Vagina (tissue), 2 donors: ENCODE results near the gene ALK. TPM values are rescaled to one million over a fixed set of nuclear protein-coding genes. Genes with fewer than 3 reads are reported as not detected.
A peak's percentile ranks its signal among the peaks of the same experiment; 100 is the strongest.

ENCODE experiments used
- DNase-seq, 2 donors: peaks; one replicate each; pipeline ENCODE4 v3.0.0-alpha.2; 2017; ENCODE audit errors: extremely low spot score in 2 of 2
- H3K27ac ChIP-seq: fragments of 200-600 bp; sonication (generic); one replicate; pipeline ENCODE4 v1.5.1; 2019
- H3K27me3 ChIP-seq: fragments of 200-600 bp; sonication (generic); one replicate; pipeline ENCODE4 v1.5.1; 2019
- H3K36me3 ChIP-seq, 2 donors: fragments of 200-600 bp; sonication (generic); one replicate each; pipeline ENCODE4 v1.5.1; 2017 to 2019
- H3K4me1 ChIP-seq: fragments of 200-600 bp; sonication (generic); one replicate; pipeline ENCODE4 v1.5.1; 2019
- H3K4me3 ChIP-seq, 2 donors: fragments of 200-600 bp; sonication (generic); 1 replicate in 1 of 2; 2 replicates in 1 of 2; pipeline ENCODE4 v1.5.1; 2016 to 2019
- H3K9me3 ChIP-seq: fragments of 200-600 bp; sonication (generic); one replicate; pipeline ENCODE4 v1.5.1; 2019
- CTCF ChIP-seq, 3 experiments: fragments of 450-650 bp in 2 of 3; fragments of 200-600 bp in 1 of 3; sonication (generic) in 1 of 3; IDR thresholded peaks; one replicate each; pipeline ENCODE4 v1.5.1; 2017 to 2019; ENCODE audit warnings: antibody characterized with exemption in 3 of 3, mild to moderate bottlenecking in 2 of 3, moderate library complexity in 2 of 3
- POLR2A ChIP-seq, 2 donors: fragments of 450-650 bp; IDR thresholded peaks; one replicate each; pipeline ENCODE4 v1.6.1; 2017; ENCODE audit warnings: antibody characterized with exemption in 2 of 2, mild to moderate bottlenecking in 2 of 2, moderate library complexity in 2 of 2
- POLR2AphosphoS5 ChIP-seq, 2 donors: sonication (generic); formaldehyde crosslinking; IDR thresholded peaks; one replicate each; pipeline ENCODE4 v1.9.0; 2017; ENCODE audit warnings: antibody characterized with exemption in 2 of 2, mild to moderate bottlenecking in 2 of 2, low read depth in 1 of 2; ENCODE audit not compliant: insufficient read depth in 1 of 2
- intact Hi-C: fragments of 100-400 bp; cut with DNase I; formaldehyde crosslinking; loops from one replicate; pipeline ENCODE4 v1.15.1; 2023
- total RNA-seq: library from RNA; depleted of rRNA; stranded (reverse); fragments of >200 nt; gene quantifications from one replicate; pipeline ENCODE4 v1.2.3, GENCODE V29; 2016

The ALK gene
- total RNA-seq, 1 donor from 2014 or later, result 0.74 TPM

DNA sequence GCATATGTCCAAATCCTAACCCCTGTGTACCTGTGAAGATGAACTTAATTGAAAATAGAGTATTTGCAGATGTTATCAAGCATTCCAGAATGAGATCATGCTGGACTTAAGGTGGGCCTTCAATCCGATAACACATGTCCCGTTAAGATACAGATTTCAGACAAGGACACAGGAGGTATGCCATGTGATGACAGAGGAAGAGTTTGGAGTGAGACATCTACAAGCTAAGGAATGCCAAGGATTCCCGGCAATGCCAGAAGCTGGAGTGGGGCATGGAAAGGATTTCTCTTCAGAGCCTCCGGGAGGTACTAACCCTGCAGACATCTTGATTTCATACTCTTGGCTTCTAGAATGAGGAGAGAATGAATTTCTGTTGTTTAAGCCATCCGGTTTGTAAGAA lies 231.7 kb downstream of the ALK start:
- Histone ChIP-seq H3K4me1 (no peaks in the 10 kb centered on the region), H3K36me3 (no peaks in the 10 kb centered on the region), H3K9me3 (no peaks in the 10 kb centered on the region), H3K27ac (no peak overlapping the region), H3K4me3 (no peak overlapping the region), H3K27me3 (no peaks in the 10 kb centered on the region)
- intact Hi-C loops, result no loop called here
- DNase-seq, result peak in 1 of 2 donors; percentile 29
- TF ChIP-seq POLR2AphosphoS5 (IDR thresholded peaks at IDR 0.05; ENCODE audit: insufficient read depth in 1 of 2, low read depth in 1 of 2), result no peak
- TF ChIP-seq POLR2A (IDR thresholded peaks at IDR 0.05), result no peak
- no peak for TF ChIP-seq CTCF (IDR thresholded peaks at IDR 0.05)

GRCh38 chr2:29688429-29688828 lies 233.0 kb downstream of the ALK start:
- no peaks in the 10 kb centered on the region for H3K27me3 ChIP-seq
- no peak overlapping the region for H3K27ac ChIP-seq
- peak in 1 of 2 donors; percentile 18 for DNase-seq
- intact Hi-C loops, result no loop called here
- no peaks in the 10 kb centered on the region for H3K9me3 ChIP-seq
- H3K4me3 ChIP-seq, result no peak overlapping the region
- TF ChIP-seq POLR2AphosphoS5 (IDR thresholded peaks at IDR 0.05; ENCODE audit: insufficient read depth in 1 of 2, low read depth in 1 of 2) (no peak), CTCF (IDR thresholded peaks at IDR 0.05) (no peak), POLR2A (IDR thresholded peaks at IDR 0.05) (no peak)
- no peaks in the 10 kb centered on the region for H3K4me1 ChIP-seq
- no peaks in the 10 kb centered on the region for H3K36me3 ChIP-seq

- no peaks in the 10 kb centered on the region for H3K4me1 ChIP-seq
- intact Hi-C loops, result no loop called here
- DNase-seq, result no peak
- no peak overlapping the region for H3K4me3 ChIP-seq
- no peaks in the 10 kb centered on the region for H3K27me3 ChIP-seq
- no peaks in the 10 kb centered on the region for H3K9me3 ChIP-seq
- no peak for TF ChIP-seq POLR2A (IDR thresholded peaks at IDR 0.05)
- no peak for TF ChIP-seq CTCF (IDR thresholded peaks at IDR 0.05)
- no peak for TF ChIP-seq POLR2AphosphoS5 (IDR thresholded peaks at IDR 0.05; ENCODE audit: insufficient read depth in 1 of 2, low read depth in 1 of 2)
- no peak overlapping the region for H3K27ac ChIP-seq
- no peaks in the 10 kb centered on the region for H3K36me3 ChIP-seq
These were observed 234.3 kb downstream of the ALK start for GRCh38 chr2:29687121-29687520.

GRCh38 chr2:29676886-29677453 lies 244.4 kb downstream of the ALK start:
- DNase-seq, result no peak
- Histone ChIP-seq H3K9me3 (no peaks in the 10 kb centered on the region), H3K4me1 (no peaks in the 10 kb centered on the region), H3K4me3 (no peak overlapping the region), H3K36me3 (no peaks in the 10 kb centered on the region), H3K27me3 (no peaks in the 10 kb centered on the region), H3K27ac (no peak overlapping the region)
- intact Hi-C loops, result no loop called here
- TF ChIP-seq CTCF (IDR thresholded peaks at IDR 0.05) (no peak), POLR2A (IDR thresholded peaks at IDR 0.05) (no peak), POLR2AphosphoS5 (IDR thresholded peaks at IDR 0.05; ENCODE audit: insufficient read depth in 1 of 2, low read depth in 1 of 2) (no peak)

GRCh38 chr2:29664578-29664977 lies 256.8 kb downstream of the ALK start:
- Histone ChIP-seq H3K4me3 (no peak overlapping the region), H3K27ac (no peak overlapping the region), H3K9me3 (no peaks in the 10 kb centered on the region), H3K27me3 (no peaks in the 10 kb centered on the region), H3K36me3 (no peaks in the 10 kb centered on the region), H3K4me1 (no peaks in the 10 kb centered on the region)
- DNase-seq, result no peak
- intact Hi-C loops, result no loop called here
- TF ChIP-seq POLR2AphosphoS5 (IDR thresholded peaks at IDR 0.05; ENCODE audit: insufficient read depth in 1 of 2, low read depth in 1 of 2), result no peak
- TF ChIP-seq CTCF (IDR thresholded peaks at IDR 0.05), result no peak
- no peak for TF ChIP-seq POLR2A (IDR thresholded peaks at IDR 0.05)
